Astrocyte (in vitro differentiated cells and primary cell): Measurements from ENCODE around the gene ASPHD2.

Experiments used
- EZH2 ChIP-seq: IDR thresholded peaks from 2 replicates; pipeline ENCODE4 v1.6.1; 2012; ENCODE audit warnings: mild to moderate bottlenecking, low read length, inconsistent platforms; ENCODE audit not compliant: insufficient read depth
- TF ChIP-seq, protein P1 (sequence below): IDR thresholded peaks from 2 replicates; pipeline ENCODE4 v1.5.1; 2011; ENCODE audit warnings: low read depth, mild to moderate bottlenecking, inconsistent platforms, low read length, moderate library complexity; ENCODE audit not compliant: insufficient read depth

GRCh38 chr22:26462051-26462450 is 33.0 kb downstream of the ASPHD2 start:
- no peak for TF ChIP-seq EZH2
- TF ChIP-seq, protein P1, sequence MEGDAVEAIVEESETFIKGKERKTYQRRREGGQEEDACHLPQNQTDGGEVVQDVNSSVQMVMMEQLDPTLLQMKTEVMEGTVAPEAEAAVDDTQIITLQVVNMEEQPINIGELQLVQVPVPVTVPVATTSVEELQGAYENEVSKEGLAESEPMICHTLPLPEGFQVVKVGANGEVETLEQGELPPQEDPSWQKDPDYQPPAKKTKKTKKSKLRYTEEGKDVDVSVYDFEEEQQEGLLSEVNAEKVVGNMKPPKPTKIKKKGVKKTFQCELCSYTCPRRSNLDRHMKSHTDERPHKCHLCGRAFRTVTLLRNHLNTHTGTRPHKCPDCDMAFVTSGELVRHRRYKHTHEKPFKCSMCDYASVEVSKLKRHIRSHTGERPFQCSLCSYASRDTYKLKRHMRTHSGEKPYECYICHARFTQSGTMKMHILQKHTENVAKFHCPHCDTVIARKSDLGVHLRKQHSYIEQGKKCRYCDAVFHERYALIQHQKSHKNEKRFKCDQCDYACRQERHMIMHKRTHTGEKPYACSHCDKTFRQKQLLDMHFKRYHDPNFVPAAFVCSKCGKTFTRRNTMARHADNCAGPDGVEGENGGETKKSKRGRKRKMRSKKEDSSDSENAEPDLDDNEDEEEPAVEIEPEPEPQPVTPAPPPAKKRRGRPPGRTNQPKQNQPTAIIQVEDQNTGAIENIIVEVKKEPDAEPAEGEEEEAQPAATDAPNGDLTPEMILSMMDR = no peak
